Measurements from ENCODE around the gene TMEM201.
"Not testable (repeated sequence)": the region's sequence is repeated elsewhere in the genome, so short reads cannot be mapped to it uniquely, and the experiment has no call there.

The TMEM201 gene

GRCh38 chr1:9624081-9624480 lies 35.4 kb downstream of the TMEM201 start:
- FAIRE-seq = no peak

- FAIRE-seq = not testable (repeated sequence)
Measured at GRCh38 chr1:9625030-9625429, 36.3 kb downstream of the TMEM201 start.

GRCh38 chr1:9626201-9626608 lies 37.5 kb downstream of the TMEM201 start:
- FAIRE-seq = no peak

- FAIRE-seq = no peak
Measured at GRCh38 chr1:9628541-9629444, 40.1 kb downstream of the TMEM201 start.

GRCh38 chr1:9629445-9630201 lies 40.9 kb downstream of the TMEM201 start:
- FAIRE-seq = no peak

- FAIRE-seq = no peak
Measured at GRCh38 chr1:9630331-9631111, 41.8 kb downstream of the TMEM201 start.

- FAIRE-seq = no peak
Measured at GRCh38 chr1:9631613-9632012, 42.9 kb downstream of the TMEM201 start.

- no peak for FAIRE-seq
Measured at GRCh38 chr1:9633493-9633892, 44.8 kb downstream of the TMEM201 start.

GRCh38 chr1:9634582-9634981 lies 45.9 kb downstream of the TMEM201 start:
- FAIRE-seq = no peak

GRCh38 chr1:9639227-9639626 lies 50.5 kb downstream of the TMEM201 start:
- no peak for FAIRE-seq

- FAIRE-seq = no peak
Measured at GRCh38 chr1:9643351-9644256, 54.9 kb downstream of the TMEM201 start.

- FAIRE-seq = no peak
Measured at GRCh38 chr1:9646037-9646436, 57.3 kb downstream of the TMEM201 start.

GRCh38 chr1:9648171-9648570 lies 59.5 kb downstream of the TMEM201 start:
- FAIRE-seq = no peak

- no peak for FAIRE-seq
Measured at GRCh38 chr1:9649769-9650168, 61.1 kb downstream of the TMEM201 start.

- no peak for FAIRE-seq
Measured at GRCh38 chr1:9651220-9651564, 62.5 kb downstream of the TMEM201 start.

GRCh38 chr1:9651565-9652378 lies 63.1 kb downstream of the TMEM201 start, which contains the start of gene PIK3CD:
Gene PIK3CD, plus strand, starts transcription at chr1:9651731. Its CDS starts 58,725 bp downstream, at chr1:9710456.
- no peak for FAIRE-seq

- FAIRE-seq = no peak
Measured at GRCh38 chr1:9652379-9653209, 63.9 kb downstream of the TMEM201 start.

- no peak for FAIRE-seq
Measured at GRCh38 chr1:9653210-9653490, 64.4 kb downstream of the TMEM201 start.

- no peak for FAIRE-seq
Measured at GRCh38 chr1:9653491-9654050, 64.9 kb downstream of the TMEM201 start.
